Right lung (tissue), 5 donors: ENCODE data around the gene SLC6A4. TPM values are rescaled to one million over a fixed set of nuclear protein-coding genes. Genes with fewer than 3 reads are reported as not detected.
"Not testable (repeated sequence)": the region's sequence is repeated elsewhere in the genome, so short reads cannot be mapped to it uniquely, and the experiment has no call there.

Source experiments
- DNase-seq, 2 donors: peaks; one replicate each; pipeline ENCODE4 v3.0.0-alpha.2; 2013
- polyA plus RNA-seq, 5 donors: library from polyadenylated mRNA; unstranded; fragments of 120-200 nt; gene quantifications; one replicate each; pipeline versions ENCODE4 v1.2.1 to v1.2.3, GENCODE V29; 2013; ENCODE audit warnings: inconsistent platforms in 1 of 5, low replicate concordance in 1 of 5; ENCODE audit not compliant: insufficient read length in 5 of 5, insufficient read depth in 1 of 5

The SLC6A4 gene
- polyA plus RNA-seq, 5 donors = 0.71 to 1.7 (median 0.76) TPM

DNA sequence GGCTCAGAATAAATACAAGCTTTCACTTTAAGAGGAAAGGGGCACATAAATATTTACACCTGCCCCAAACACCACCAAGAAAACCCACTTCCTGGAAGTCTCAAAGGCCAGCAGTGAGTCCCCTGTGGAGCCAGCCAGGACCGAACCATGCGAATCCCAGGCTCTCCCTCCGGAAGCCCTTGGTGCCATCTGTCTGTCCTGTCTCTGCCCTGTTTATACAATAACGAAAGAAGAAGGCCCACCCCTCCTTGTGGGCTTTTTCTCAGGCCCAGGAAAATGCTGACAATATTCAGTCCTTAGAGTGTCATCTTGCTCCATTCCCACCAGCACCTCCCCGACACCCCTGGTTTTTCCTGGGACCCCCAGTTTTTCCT is 3.6 kb upstream of the SLC6A4 start:
- DNase-seq = no peak

- DNase-seq = no peak
These were observed 3.0 kb upstream of the SLC6A4 start for GRCh38 chr17:30238387-30239088.

GRCh38 chr17:30238003-30238344 is 2.5 kb upstream of the SLC6A4 start:
- DNase-seq = no peak

DNA sequence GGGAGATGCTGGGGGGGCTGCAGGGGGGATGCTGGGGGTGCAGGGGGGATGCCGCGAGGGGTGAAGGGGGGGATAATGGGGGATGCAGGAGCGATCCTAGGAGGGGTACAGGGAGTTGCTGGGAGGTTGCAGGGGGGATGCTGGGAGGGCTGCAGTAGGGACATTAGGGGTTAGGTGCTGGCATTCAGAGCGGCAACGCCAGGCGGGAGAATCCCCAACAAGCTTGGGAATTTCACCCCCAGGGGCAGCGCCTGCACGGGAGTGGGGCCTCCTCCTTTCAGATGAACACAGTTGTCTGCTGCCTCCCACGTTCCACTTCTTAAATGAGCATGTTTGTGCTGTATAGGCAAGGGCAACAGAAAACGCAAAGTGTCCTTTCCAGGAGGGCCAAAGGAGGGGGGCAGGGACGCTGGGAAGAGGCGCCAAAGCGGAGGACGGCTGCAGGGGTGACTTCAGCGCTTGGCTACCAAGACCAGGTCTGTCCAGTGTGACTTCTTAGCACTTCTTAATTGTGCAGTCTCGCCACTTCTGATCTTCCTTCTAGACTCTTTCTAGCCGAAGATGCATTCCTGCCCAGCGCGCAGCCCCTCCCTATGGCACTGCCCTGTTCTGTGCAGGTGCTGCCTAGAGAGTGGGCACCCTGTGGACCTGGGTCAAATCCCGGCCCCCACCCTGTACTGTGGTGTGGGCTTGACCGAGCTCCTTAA is 2.0 kb upstream of the SLC6A4 start:
- no peak for DNase-seq

DNA sequence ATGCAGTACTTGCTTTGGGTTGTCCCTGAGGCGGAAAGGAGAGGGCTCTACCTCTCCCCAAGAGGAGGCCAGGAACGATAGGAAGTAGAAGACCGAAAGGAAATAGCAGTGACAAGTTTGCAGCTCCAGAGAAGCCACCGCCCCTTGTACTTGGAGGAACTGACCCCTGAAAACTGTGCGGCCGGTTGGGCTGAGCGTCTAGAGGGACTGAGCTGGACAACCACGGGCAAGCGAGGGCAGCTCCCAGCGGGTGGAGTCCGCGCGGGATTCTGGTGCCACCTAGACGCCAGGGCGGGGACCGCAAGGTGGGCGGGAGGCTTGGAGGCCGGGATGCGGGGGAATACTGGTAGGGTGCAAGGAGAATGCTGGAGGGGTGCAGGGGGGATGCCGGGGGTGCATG is 1.3 kb upstream of the SLC6A4 start:
- peak in 1 of 2 donors; percentile 23 for DNase-seq

DNA sequence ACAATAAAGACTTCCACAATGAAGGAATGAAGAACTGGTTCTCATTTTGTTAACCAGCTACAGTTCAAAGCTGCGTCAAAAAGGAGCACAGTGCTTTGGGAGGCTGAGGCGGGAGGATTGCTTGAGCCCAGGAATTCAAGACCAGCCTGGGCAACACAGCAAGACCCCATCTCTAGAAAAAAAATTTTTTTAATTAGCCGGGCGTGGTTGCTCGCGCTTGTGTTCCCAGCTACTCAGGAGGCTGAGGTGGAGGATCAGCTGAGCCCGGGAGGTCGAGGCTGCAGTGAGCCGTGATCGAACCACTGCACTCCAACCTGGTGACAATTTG is 764 bp upstream of the SLC6A4 start:
- DNase-seq = no peak

DNA sequence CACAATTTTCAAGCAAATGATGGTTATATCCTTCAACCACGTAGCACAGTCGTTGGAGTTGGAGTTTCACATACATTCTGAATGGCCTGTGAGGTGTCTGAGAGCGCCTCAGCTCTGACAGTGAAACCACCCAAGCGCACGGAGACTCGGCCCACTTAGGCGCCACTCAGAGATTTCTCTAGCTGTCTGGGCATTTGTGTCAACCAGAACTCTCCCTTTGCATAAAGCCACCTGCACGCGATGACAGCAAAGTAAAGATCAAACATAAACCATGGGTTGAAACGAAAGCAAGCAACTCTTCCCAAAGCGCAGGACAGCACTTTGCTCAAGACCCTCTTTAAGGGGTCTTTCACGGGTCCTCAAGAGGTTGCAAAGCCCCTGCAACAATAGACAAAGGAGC is 533 bp downstream of the SLC6A4 start:
- peak in 1 of 2 donors; percentile 9 for DNase-seq

GRCh38 chr17:30234296-30234695 is 1.2 kb downstream of the SLC6A4 start:
- DNase-seq = no peak

DNA sequence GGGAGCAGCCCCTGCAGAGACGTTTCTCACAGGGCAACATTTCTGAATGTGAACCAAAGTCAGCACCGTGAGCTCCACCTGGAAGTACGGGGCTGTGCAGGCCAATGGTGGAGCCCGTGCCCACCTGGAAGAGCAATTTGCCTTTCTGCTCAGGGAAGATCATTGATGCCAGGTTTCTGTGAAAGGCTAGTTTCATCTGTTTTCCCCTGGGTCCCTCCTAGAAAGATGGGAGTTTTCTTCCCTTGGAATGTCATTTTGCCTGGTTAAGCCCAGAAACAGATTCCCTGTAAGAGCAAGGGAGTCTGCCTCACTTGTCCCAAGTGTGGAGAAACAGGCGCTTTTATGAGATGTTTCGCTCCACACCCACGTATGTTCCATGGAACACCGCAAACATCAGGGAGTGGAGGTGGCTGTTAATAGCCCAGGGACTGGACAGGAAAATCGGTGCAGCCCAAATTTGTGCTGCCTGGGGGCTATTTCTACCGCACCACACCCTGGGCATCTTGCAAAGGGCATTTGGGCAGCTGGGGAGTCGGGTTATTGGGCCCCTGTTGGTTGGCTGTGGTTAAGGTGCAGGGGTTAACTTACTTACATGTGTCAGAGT is 2.6 kb downstream of the SLC6A4 start:
- no peak for DNase-seq

DNA sequence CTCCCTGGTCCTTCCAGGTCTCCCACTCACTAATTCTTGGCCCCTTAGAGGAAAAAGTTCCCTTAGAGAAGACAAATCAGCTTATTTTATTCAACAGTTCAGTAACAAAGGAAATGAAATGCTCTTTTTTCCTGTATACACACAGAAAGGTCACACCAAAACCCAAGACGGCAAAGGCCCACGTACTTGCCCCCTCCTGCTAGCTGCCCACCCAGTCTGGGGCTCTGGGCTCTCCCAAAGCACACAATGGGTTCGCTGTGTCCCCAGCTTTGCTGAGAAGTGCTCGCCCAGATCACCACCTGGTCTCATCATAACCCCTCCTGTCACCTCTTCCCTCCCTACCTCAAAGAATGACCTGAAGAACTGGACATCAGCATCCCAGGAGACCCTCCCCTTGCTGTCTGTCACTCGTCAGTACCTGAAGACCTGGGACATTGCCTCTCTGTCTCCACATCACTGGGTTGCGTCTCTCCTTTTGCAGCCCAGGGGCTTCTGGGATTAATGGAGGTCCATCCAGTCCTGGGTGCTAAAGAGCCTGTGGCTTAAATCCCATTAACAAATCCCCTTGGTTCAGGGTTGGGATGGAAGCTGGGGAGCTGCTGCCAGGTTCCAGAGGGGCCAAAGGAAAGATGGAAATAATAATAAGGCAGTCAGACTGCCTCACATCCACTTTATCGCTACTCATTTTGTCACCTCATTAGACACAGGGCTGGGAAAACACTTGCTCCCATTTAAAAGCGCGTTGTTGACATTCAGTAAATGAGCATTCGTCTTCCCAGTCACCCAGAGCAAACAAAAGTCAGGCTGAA is 3.3 kb downstream of the SLC6A4 start:
- DNase-seq = no peak

GRCh38 chr17:30230596-30231125 is 4.8 kb downstream of the SLC6A4 start:
- no peak for DNase-seq

- not testable (repeated sequence) for DNase-seq
These were observed 5.5 kb downstream of the SLC6A4 start for GRCh38 chr17:30230009-30230408.

DNA sequence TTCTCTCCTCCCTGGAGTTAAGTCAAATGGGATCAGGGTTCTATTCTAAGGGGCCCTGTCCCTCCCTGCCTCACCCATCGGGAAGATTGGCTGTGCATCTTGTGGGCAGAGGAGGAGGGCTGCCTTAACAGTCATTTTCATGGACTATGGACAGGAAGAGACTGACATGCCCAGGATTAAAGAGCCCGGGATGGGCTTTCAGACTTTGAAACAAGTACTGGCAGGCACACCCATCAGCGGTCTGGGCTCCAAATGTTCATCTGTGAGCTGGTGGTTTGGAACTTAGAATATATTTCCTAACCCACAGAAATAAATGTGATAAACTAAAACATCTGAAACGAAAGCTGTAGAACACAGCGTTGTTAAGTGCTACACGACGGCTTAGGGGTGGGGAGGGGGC is 6.5 kb downstream of the SLC6A4 start:
- no peak for DNase-seq

DNA sequence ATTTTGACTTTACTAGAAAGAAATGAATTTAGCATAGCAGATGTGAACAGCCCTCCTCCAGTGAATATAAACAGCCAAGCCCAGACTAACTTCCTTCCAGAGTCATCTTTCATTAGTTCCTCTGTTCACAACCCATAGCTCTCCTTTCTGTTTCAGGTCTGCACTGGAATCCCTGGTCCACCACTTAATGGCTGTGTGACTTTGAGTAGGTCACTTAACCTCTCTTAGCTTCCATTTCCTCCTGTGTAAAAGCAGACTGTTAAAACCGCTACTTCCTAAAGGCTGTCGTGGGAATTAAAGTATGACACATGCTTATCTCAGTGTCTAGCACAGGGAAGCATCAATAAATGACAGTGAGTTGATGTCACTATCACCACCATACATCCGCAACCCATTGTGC is 7.5 kb downstream of the SLC6A4 start:
- DNase-seq = no peak

GRCh38 chr17:30226878-30227277 is 8.6 kb downstream of the SLC6A4 start:
- DNase-seq = no peak

DNA sequence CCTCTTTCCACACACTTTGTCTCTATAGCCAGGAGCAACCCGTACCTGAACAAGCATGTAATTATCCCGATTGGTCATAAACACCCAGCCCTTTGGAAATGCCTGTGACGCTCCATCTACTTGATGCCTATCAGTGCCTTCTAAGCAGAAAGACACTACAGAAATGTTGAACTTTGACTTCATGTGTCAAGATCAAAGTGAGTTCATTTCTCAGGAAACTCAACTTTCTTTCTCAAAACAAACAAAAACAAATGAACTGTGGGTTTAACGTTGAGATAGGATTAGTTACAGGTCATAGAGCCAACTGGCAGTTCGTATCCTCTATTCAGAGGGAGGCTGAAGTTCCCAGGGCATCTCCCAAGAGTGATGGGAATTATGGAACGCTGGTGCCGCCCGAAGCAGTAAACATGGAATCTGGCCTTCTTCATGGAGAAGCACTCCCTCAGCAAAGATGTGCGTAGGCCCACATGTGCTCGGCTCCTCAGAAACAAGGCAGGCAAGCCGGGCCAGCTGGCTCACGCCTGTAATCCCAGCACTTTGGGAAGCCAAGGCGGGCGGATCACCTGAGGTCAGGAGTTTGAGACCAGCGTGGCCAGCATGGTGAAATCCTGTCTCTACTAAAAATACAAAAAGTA is 9.5 kb downstream of the SLC6A4 start:
- no peak for DNase-seq

GRCh38 chr17:30225112-30225511 is 10.4 kb downstream of the SLC6A4 start:
- DNase-seq = no peak

- DNase-seq = no peak
These were observed 11.0 kb downstream of the SLC6A4 start for GRCh38 chr17:30224419-30224960.

DNA sequence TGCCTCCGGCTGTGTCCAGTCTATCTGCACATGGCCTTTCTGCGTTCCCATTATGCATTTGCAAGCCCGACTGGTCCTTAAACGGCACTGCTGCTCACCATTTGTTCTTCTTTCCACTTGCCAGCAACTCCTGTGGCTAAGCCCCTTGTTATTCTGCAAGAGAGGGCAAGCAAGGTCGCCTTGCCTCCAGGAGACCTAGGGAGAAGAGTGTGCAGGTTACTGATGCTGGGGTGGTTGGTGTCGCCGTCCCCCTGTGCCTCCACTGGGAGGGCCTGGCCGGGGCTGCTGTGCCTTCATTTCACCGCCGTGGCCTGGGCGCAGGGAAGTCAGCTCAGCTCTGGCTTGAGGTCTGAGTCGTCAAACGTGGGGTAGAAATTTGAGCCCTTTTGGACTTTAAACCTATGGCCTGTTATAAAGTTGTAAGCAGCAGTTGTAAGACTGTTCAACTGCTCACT is 12.7 kb downstream of the SLC6A4 start:
- no peak for DNase-seq

GRCh38 chr17:30222251-30222650 is 13.2 kb downstream of the SLC6A4 start:
- DNase-seq = no peak

DNA sequence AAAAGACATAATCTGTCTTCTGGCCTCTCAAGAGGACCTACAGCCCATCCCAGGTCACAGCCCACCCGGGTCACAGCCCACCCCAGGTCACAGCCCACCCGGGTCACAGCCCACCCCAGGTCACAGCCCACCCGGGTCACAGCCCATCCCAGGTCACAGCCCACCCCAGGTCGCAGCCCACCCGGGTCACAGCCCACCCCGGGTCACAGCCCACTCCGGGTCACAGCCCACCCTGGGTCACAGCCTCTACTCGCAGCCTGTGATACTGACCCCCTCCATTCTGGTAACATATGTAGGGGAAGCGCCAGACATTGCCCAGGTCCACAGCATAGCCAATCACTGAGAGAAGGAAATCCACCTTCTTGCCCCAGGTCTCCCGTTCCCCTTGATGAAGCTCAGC is 14.2 kb downstream of the SLC6A4 start:
- no peak for DNase-seq

GRCh38 chr17:30220414-30220813 is 15.1 kb downstream of the SLC6A4 start:
- no peak for DNase-seq
